HG03439 (cell line): Measurements from ENCODE around the gene TANGO6.
"Not testable (repeated sequence)": the region's sequence is repeated elsewhere in the genome, so short reads cannot be mapped to it uniquely, and the experiment has no call there.

Experiments
- ATAC-seq: cut with Tn5 transposase; IDR thresholded peaks from one replicate; pipeline ENCODE4 v1.9.1; 2021; ENCODE audit warnings: mild to moderate bottlenecking, moderate library complexity; ENCODE audit not compliant: unreplicated experiment

The TANGO6 gene

GRCh38 chr16:68960910-68961309 lies 117.6 kb downstream of the TANGO6 start:
- no peak for ATAC-seq

- ATAC-seq: no peak
Measured at GRCh38 chr16:68961778-68962402, 118.6 kb downstream of the TANGO6 start.

GRCh38 chr16:68969338-68969737 lies 126.0 kb downstream of the TANGO6 start:
- no peak for ATAC-seq

- no peak for ATAC-seq
Measured at GRCh38 chr16:68972013-68972412, 128.7 kb downstream of the TANGO6 start.

- no peak for ATAC-seq
Measured at GRCh38 chr16:68972720-68973119, 129.4 kb downstream of the TANGO6 start.

- ATAC-seq: no peak
Measured at GRCh38 chr16:68973611-68974120, 130.3 kb downstream of the TANGO6 start.

GRCh38 chr16:68978303-68978954 lies 135.1 kb downstream of the TANGO6 start:
- ATAC-seq: no peak

- ATAC-seq: no peak
Measured at GRCh38 chr16:68980695-68981315, 137.5 kb downstream of the TANGO6 start.

GRCh38 chr16:68981971-68982370 lies 138.6 kb downstream of the TANGO6 start:
- ATAC-seq: no peak

- ATAC-seq: no peak
Measured at GRCh38 chr16:68984467-68984866, 141.1 kb downstream of the TANGO6 start.

- no peak for ATAC-seq
Measured at GRCh38 chr16:68985268-68985667, 141.9 kb downstream of the TANGO6 start.

GRCh38 chr16:68985855-68986254 lies 142.5 kb downstream of the TANGO6 start:
- no peak for ATAC-seq

- no peak for ATAC-seq
Measured at GRCh38 chr16:68987734-68988457, 144.6 kb downstream of the TANGO6 start.

- ATAC-seq: not testable (repeated sequence)
Measured at GRCh38 chr16:68990172-68990845, 147.0 kb downstream of the TANGO6 start.

GRCh38 chr16:68991075-68991474 lies 147.7 kb downstream of the TANGO6 start:
- no peak for ATAC-seq

GRCh38 chr16:68992521-68992920 lies 149.2 kb downstream of the TANGO6 start:
- ATAC-seq: no peak

GRCh38 chr16:68993456-68993855 lies 150.1 kb downstream of the TANGO6 start:
- no peak for ATAC-seq

- no peak for ATAC-seq
Measured at GRCh38 chr16:68993885-68994284, 150.6 kb downstream of the TANGO6 start.

- no peak for ATAC-seq
Measured at GRCh38 chr16:68994324-68994723, 151.0 kb downstream of the TANGO6 start.

- ATAC-seq: no peak
Measured at GRCh38 chr16:68995011-68995504, 151.7 kb downstream of the TANGO6 start.

- no peak for ATAC-seq
Measured at GRCh38 chr16:68997564-68997963, 154.2 kb downstream of the TANGO6 start.
